Neural cell (in vitro differentiated cells): ENCODE data around the gene BHMT2. TPM values are rescaled to one million over a fixed set of nuclear protein-coding genes. Genes with fewer than 3 reads are reported as not detected.

ENCODE experiments used
- H2AFZ ChIP-seq: fragments of 200-600, 300-800 bp; sonication (generic), shearing (Covaris generic); 2 replicates; pipeline ENCODE4 v1.6.0; 2014; ENCODE audit warnings: low read depth, mild to moderate bottlenecking, antibody characterized with exemption, low read length, moderate library complexity
- H3F3A ChIP-seq: fragments of 200-600 bp; shearing (Covaris generic); 2 replicates; pipeline ENCODE4 v1.6.1; 2016; ENCODE audit warnings: mild to moderate bottlenecking, moderate library complexity, mixed read lengths, antibody characterized with exemption, low read length; ENCODE audit not compliant: insufficient read depth, poor library complexity, severe bottlenecking
- H3K27ac ChIP-seq: fragments of 200-600, 300-800 bp; sonication (generic), shearing (Covaris generic); 2 replicates; pipeline ENCODE4 v1.5.1; 2014; ENCODE audit warnings: mild to moderate bottlenecking, low read length, moderate library complexity
- H3K27me3 ChIP-seq: fragments of 300-800, 200-600 bp; sonication (generic), shearing (Covaris generic); 2 replicates; pipeline ENCODE4 v1.6.0; 2014; ENCODE audit warnings: mild to moderate bottlenecking, low read depth, low read length, moderate library complexity; ENCODE audit not compliant: insufficient read depth
- H3K36me3 ChIP-seq: fragments of 300-800, 200-600 bp; sonication (generic), shearing (Covaris generic); 2 replicates; pipeline ENCODE4 v1.5.1; 2014; ENCODE audit warnings: mild to moderate bottlenecking, antibody characterized with exemption, low read length, moderate library complexity; ENCODE audit not compliant: insufficient read depth
- H3K4me2 ChIP-seq: fragments of 300-800, 200-600 bp; sonication (generic), shearing (Covaris generic); 2 replicates; pipeline ENCODE4 v1.6.0; 2014; ENCODE audit warnings: mild to moderate bottlenecking, low read length
- H3K4me3 ChIP-seq: fragments of 300-800, 200-600 bp; sonication (generic), shearing (Covaris generic); 2 replicates; pipeline ENCODE4 v1.5.1; 2014; ENCODE audit warnings: mild to moderate bottlenecking, low read length, moderate library complexity
- H3K79me2 ChIP-seq: fragments of 200-600 bp; shearing (Covaris generic); replicated peaks from 2 replicates; pipeline ENCODE4 v1.6.0; 2014; ENCODE audit warnings: mild to moderate bottlenecking, low read length, moderate library complexity; ENCODE audit not compliant: insufficient read depth
- H3K9ac ChIP-seq: fragments of 300-800, 200-600 bp; sonication (generic), shearing (Covaris generic); 2 replicates; pipeline ENCODE4 v1.6.1; 2016; ENCODE audit warnings: mild to moderate bottlenecking, low read length, mixed read lengths
- H3K9me2 ChIP-seq: fragments of 200-600 bp; shearing (Covaris generic); 2 replicates; pipeline ENCODE4 v1.6.1; 2016; ENCODE audit warnings: mild to moderate bottlenecking, low read length, mixed read lengths; ENCODE audit not compliant: insufficient read depth
- H3K9me3 ChIP-seq: fragments of 200-600, 300-800 bp; sonication (generic), shearing (Covaris generic); 2 replicates; pipeline ENCODE4 v1.6.1; 2016; ENCODE audit warnings: mild to moderate bottlenecking, mixed run types, low read length, moderate library complexity, mixed read lengths
- H4K20me1 ChIP-seq: fragments of 200-600 bp; shearing (Covaris generic); 2 replicates; pipeline ENCODE4 v1.6.1; 2016; ENCODE audit warnings: mild to moderate bottlenecking, mixed run types; ENCODE audit not compliant: insufficient read depth
- EP300 ChIP-seq: fragments of 450-650 bp; conservative IDR thresholded peaks from 2 replicates; pipeline ENCODE4 v1.6.1; 2014; ENCODE audit warnings: antibody characterized with exemption, mild to moderate bottlenecking, moderate library complexity; ENCODE audit not compliant: poor library complexity, severe bottlenecking
- EZH2 ChIP-seq: fragments of 200-600, 300-800 bp; shearing (Covaris generic), sonication (generic); IDR thresholded peaks from 2 replicates; pipeline ENCODE4 v1.6.1; 2014; ENCODE audit warnings: antibody characterized with exemption, low read length, borderline replicate concordance, mild to moderate bottlenecking; ENCODE audit not compliant: insufficient read depth, poor library complexity, severe bottlenecking
- MXI1 ChIP-seq: fragments of 450-650 bp; conservative IDR thresholded peaks from 2 replicates; pipeline ENCODE4 v1.6.1; 2014; ENCODE audit warnings: antibody characterized with exemption, mild to moderate bottlenecking; ENCODE audit not compliant: poor library complexity, severe bottlenecking
- POLR2AphosphoS5 ChIP-seq: IDR thresholded peaks from 2 replicates; pipeline ENCODE4 v1.6.1; 2012
- RAD21 ChIP-seq: fragments of 450-650 bp; conservative IDR thresholded peaks from 2 replicates; pipeline ENCODE4 v1.6.1; 2014; ENCODE audit warnings: antibody characterized with exemption, mild to moderate bottlenecking, moderate library complexity
- SMC3 ChIP-seq: fragments of 450-650 bp; conservative IDR thresholded peaks from 2 replicates; pipeline ENCODE4 v1.6.1; 2014; ENCODE audit warnings: antibody characterized with exemption, mild to moderate bottlenecking, moderate library complexity; ENCODE audit not compliant: poor library complexity
- TAF1 ChIP-seq: IDR thresholded peaks from 2 replicates; pipeline ENCODE4 v1.6.1; 2012; ENCODE audit warnings: low read depth
- polyA plus RNA-seq: library from polyadenylated mRNA; depleted of rRNA; stranded (reverse); fragments of >200 nt; gene quantifications from 2 replicates; pipeline ENCODE4 v1.2.3, GENCODE V29; 2014
- TF ChIP-seq, protein P1 (sequence below): fragments of 450-650 bp; IDR thresholded peaks from 2 replicates; pipeline ENCODE4 v1.5.1; 2014; ENCODE audit warnings: antibody characterized with exemption, mild to moderate bottlenecking, moderate library complexity; ENCODE audit not compliant: poor library complexity, severe bottlenecking
- TF ChIP-seq, protein P2 (sequence below): IDR thresholded peaks from 2 replicates; pipeline ENCODE4 v1.6.1; 2012; ENCODE audit warnings: borderline replicate concordance

Gene BHMT2
- polyA plus RNA-seq, 1 donor from 2014 or later, result not detected

- Histone ChIP-seq H3K4me3 (no peak overlapping the region), H3K27me3 (no peaks in the 10 kb centered on the region), H3F3A (no peaks in the 10 kb centered on the region), H3K36me3 (no peaks in the 10 kb centered on the region), H3K27ac (no peak overlapping the region), H3K79me2 (no peaks in the 10 kb centered on the region), H3K4me2 (no peak overlapping the region), H3K9ac (no peak overlapping the region), H3K9me2 (no peaks in the 10 kb centered on the region), H3K9me3 (no peaks in the 10 kb centered on the region), H2AFZ (no peak overlapping the region), H4K20me1 (no peaks in the 10 kb centered on the region)
- TF ChIP-seq EP300 (no peak), RAD21 (no peak), MXI1 (no peak)
Measured at GRCh38 chr5:79076819-79077218, 7.3 kb downstream of the BHMT2 start.

GRCh38 chr5:79077680-79078365 lies 8.3 kb downstream of the BHMT2 start:
- no peaks in the 10 kb centered on the region for H3K9me3 ChIP-seq
- H2AFZ ChIP-seq, result no peak overlapping the region
- H3K79me2 ChIP-seq, result no peaks in the 10 kb centered on the region
- no peaks in the 10 kb centered on the region for H3F3A ChIP-seq
- H3K36me3 ChIP-seq, result no peaks in the 10 kb centered on the region
- H3K27me3 ChIP-seq, result no peaks in the 10 kb centered on the region
- H4K20me1 ChIP-seq, result no peaks in the 10 kb centered on the region
- no peak for TF ChIP-seq MXI1
- no peak for TF ChIP-seq TAF1
- TF ChIP-seq, protein P1, sequence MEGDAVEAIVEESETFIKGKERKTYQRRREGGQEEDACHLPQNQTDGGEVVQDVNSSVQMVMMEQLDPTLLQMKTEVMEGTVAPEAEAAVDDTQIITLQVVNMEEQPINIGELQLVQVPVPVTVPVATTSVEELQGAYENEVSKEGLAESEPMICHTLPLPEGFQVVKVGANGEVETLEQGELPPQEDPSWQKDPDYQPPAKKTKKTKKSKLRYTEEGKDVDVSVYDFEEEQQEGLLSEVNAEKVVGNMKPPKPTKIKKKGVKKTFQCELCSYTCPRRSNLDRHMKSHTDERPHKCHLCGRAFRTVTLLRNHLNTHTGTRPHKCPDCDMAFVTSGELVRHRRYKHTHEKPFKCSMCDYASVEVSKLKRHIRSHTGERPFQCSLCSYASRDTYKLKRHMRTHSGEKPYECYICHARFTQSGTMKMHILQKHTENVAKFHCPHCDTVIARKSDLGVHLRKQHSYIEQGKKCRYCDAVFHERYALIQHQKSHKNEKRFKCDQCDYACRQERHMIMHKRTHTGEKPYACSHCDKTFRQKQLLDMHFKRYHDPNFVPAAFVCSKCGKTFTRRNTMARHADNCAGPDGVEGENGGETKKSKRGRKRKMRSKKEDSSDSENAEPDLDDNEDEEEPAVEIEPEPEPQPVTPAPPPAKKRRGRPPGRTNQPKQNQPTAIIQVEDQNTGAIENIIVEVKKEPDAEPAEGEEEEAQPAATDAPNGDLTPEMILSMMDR, result no peak
- no peak for TF ChIP-seq EP300
- no peak for TF ChIP-seq POLR2AphosphoS5
- TF ChIP-seq RAD21, result no peak
- TF ChIP-seq, protein P2, sequence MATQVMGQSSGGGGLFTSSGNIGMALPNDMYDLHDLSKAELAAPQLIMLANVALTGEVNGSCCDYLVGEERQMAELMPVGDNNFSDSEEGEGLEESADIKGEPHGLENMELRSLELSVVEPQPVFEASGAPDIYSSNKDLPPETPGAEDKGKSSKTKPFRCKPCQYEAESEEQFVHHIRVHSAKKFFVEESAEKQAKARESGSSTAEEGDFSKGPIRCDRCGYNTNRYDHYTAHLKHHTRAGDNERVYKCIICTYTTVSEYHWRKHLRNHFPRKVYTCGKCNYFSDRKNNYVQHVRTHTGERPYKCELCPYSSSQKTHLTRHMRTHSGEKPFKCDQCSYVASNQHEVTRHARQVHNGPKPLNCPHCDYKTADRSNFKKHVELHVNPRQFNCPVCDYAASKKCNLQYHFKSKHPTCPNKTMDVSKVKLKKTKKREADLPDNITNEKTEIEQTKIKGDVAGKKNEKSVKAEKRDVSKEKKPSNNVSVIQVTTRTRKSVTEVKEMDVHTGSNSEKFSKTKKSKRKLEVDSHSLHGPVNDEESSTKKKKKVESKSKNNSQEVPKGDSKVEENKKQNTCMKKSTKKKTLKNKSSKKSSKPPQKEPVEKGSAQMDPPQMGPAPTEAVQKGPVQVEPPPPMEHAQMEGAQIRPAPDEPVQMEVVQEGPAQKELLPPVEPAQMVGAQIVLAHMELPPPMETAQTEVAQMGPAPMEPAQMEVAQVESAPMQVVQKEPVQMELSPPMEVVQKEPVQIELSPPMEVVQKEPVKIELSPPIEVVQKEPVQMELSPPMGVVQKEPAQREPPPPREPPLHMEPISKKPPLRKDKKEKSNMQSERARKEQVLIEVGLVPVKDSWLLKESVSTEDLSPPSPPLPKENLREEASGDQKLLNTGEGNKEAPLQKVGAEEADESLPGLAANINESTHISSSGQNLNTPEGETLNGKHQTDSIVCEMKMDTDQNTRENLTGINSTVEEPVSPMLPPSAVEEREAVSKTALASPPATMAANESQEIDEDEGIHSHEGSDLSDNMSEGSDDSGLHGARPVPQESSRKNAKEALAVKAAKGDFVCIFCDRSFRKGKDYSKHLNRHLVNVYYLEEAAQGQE, result no peak
- no peak for TF ChIP-seq EZH2
- TF ChIP-seq SMC3, result no peak
- H3K27ac ChIP-seq, result no peak overlapping the region
- H3K9ac ChIP-seq, result no peak overlapping the region
- H3K4me2 ChIP-seq, result no peak overlapping the region
- no peaks in the 10 kb centered on the region for H3K9me2 ChIP-seq
- no peak overlapping the region for H3K4me3 ChIP-seq
